HG03064 (cell line): ENCODE measurements around the gene DRD1.
"Not testable (repeated sequence)": the region's sequence is repeated elsewhere in the genome, so short reads cannot be mapped to it uniquely, and the experiment has no call there.

Source experiments
- ATAC-seq: cut with Tn5 transposase; IDR thresholded peaks from one replicate; pipeline ENCODE4 v1.9.1; 2021; ENCODE audit warnings: low read depth; ENCODE audit not compliant: unreplicated experiment

DRD1 gene

GRCh38 chr5:175468892-175469291, 24.9 kb upstream of the DRD1 start:
- no peak for ATAC-seq

- ATAC-seq: no peak
Observed at GRCh38 chr5:175467983-175468690, 24.2 kb upstream of the DRD1 start.

- ATAC-seq: no peak
Observed at GRCh38 chr5:175466700-175467318, 22.8 kb upstream of the DRD1 start.

- no peak for ATAC-seq
Observed at GRCh38 chr5:175465282-175465681, 21.3 kb upstream of the DRD1 start.

- no peak for ATAC-seq
Observed at GRCh38 chr5:175464942-175465233, 20.9 kb upstream of the DRD1 start.

- ATAC-seq: peak; percentile 94
Observed at GRCh38 chr5:175464074-175464941, 20.3 kb upstream of the DRD1 start.

GRCh38 chr5:175463641-175464040, 19.7 kb upstream of the DRD1 start:
- no peak for ATAC-seq

- ATAC-seq: no peak
Observed at GRCh38 chr5:175461370-175461769, 17.4 kb upstream of the DRD1 start.

GRCh38 chr5:175460552-175460951, 16.6 kb upstream of the DRD1 start:
- ATAC-seq: no peak

- ATAC-seq: no peak
Observed at GRCh38 chr5:175460126-175460525, 16.1 kb upstream of the DRD1 start.

- ATAC-seq: peak; percentile 91
Observed at GRCh38 chr5:175457466-175457865, 13.5 kb upstream of the DRD1 start.

- no peak for ATAC-seq
Observed at GRCh38 chr5:175456105-175456742, 12.2 kb upstream of the DRD1 start.

- ATAC-seq: not testable (repeated sequence)
Observed at GRCh38 chr5:175454338-175454737, 10.4 kb upstream of the DRD1 start.

GRCh38 chr5:175452166-175452565, 8.2 kb upstream of the DRD1 start:
- no peak for ATAC-seq

- no peak for ATAC-seq
Observed at GRCh38 chr5:175448276-175448675, 4.3 kb upstream of the DRD1 start.

GRCh38 chr5:175447571-175447970, 3.6 kb upstream of the DRD1 start:
- ATAC-seq: no peak

- not testable (repeated sequence) for ATAC-seq
Observed at GRCh38 chr5:175446378-175446777, 2.4 kb upstream of the DRD1 start.

- ATAC-seq: no peak
Observed at GRCh38 chr5:175444905-175445456, 999 bp upstream of the DRD1 start.

- ATAC-seq: no peak
Observed at GRCh38 chr5:175443514-175444059, 395 bp downstream of the DRD1 start.

- no peak for ATAC-seq
Observed at GRCh38 chr5:175438234-175438857, 5.6 kb downstream of the DRD1 start.
